Fibroblast of pulmonary artery (primary cell): Measurements from ENCODE around the gene MRPL28.
"Not testable (repeated sequence)": the region's sequence is repeated elsewhere in the genome, so short reads cannot be mapped to it uniquely, and the experiment has no call there.

ENCODE experiments used
- DNase-seq: peaks from one replicate; pipeline ENCODE4 v3.0.0-alpha.2; 2010; ENCODE audit warnings: low read depth
- H3K4me3 ChIP-seq: replicated peaks from 2 replicates; pipeline ENCODE4 v1.5.1; 2011; ENCODE audit warnings: low read depth, mild to moderate bottlenecking, control low read depth, low read length, moderate library complexity
- TF ChIP-seq, protein P1 (sequence below): IDR thresholded peaks from 2 replicates; pipeline ENCODE4 v1.5.1; 2011; ENCODE audit warnings: mild to moderate bottlenecking, control low read depth, low read length, inconsistent platforms; ENCODE audit errors: missing control alignments

The MRPL28 gene

DNA sequence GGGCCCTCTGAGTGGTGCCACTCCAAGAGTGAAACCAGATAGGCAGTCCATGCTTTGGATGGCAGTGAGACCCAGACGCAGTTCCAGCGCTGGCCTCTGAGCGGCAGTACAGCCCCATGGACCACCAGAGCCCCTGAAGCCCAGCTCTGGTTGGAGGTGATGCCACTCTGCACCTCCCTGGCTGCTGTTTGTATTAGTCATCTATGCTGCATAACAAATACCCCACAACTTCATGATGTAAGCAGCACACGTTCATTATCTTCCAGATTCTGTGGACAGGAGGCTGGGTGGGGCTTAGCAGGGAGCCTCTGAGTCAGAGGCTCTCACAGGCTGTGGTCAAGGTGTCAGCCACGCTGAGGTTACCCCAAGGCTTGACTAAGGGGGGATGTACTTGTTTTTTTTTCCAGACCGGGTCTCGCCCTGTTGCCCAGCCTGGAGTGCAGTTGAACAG lies 21.6 kb upstream of the MRPL28 start:
- TF ChIP-seq, protein P1, sequence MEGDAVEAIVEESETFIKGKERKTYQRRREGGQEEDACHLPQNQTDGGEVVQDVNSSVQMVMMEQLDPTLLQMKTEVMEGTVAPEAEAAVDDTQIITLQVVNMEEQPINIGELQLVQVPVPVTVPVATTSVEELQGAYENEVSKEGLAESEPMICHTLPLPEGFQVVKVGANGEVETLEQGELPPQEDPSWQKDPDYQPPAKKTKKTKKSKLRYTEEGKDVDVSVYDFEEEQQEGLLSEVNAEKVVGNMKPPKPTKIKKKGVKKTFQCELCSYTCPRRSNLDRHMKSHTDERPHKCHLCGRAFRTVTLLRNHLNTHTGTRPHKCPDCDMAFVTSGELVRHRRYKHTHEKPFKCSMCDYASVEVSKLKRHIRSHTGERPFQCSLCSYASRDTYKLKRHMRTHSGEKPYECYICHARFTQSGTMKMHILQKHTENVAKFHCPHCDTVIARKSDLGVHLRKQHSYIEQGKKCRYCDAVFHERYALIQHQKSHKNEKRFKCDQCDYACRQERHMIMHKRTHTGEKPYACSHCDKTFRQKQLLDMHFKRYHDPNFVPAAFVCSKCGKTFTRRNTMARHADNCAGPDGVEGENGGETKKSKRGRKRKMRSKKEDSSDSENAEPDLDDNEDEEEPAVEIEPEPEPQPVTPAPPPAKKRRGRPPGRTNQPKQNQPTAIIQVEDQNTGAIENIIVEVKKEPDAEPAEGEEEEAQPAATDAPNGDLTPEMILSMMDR: peak; percentile 76
- peak; percentile 73 for DNase-seq
- H3K4me3 ChIP-seq: no peak overlapping the region

DNA sequence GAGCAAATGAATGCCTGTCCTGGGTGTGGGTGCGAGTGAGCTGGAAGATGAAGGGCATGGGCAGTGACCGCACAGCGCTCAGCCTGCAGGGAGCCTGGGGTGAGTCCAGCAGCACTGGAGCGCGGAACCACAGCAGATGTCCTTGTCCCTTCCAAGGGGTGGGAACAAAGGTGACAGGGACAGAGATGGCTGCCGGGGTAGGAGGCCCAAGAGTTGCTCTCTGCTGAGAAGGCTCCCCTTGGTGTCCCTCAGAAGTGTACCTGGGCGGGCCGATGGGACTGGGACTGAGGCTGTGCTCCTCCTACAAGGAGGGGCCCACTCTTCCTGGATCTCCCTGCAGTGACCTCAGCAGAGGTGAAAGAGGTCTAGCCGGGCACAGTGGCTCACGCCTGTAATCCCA lies 19.0 kb upstream of the MRPL28 start:
- no peak overlapping the region for H3K4me3 ChIP-seq
- TF ChIP-seq, protein P1: no peak
- DNase-seq: no peak

DNA sequence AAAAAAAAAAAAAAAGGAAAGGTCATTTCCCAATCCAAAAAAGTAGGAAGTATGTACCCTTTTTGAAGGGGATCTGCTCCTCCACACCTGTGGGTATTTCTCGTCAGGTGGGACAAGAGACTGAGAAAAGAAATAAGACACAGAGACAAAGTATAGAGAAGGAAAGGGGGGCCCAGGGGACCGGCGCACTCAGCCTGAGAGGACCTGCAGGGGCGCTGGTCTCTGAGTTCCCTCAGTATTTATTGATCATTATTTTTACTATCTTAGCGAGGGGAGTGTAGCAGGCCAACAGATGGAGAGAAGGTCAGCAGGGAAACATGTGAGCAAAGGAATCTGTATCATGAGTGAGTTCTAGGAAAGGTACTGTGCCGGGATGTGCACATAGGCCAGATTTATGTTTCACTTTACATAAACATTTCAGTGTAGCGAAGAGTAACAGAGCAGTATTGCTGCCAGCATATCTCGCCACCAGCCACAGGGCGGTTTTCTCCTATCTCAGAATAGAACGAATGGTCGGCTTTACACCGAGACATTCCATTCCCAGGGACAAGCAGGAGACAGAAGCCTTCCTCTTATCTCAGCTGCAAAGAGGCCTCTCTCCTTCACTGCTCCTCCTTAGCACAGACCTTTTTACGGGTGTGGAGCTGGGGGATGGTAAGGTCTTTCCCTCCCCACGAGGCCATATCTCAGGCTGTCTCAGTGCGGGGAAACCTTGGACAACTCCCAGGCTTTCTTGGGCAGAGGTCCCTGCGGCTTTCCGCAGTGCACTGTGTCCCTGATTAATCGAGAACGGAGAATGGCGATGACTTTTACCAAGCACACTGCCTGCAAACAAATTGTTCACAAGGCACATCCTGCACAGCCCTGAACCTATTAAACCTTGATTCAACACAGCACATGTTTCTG lies 17.7 kb upstream of the MRPL28 start:
- peak; percentile 54 for DNase-seq
- H3K4me3 ChIP-seq: not testable (repeated sequence)
- TF ChIP-seq, protein P1: peak; percentile 19

DNA sequence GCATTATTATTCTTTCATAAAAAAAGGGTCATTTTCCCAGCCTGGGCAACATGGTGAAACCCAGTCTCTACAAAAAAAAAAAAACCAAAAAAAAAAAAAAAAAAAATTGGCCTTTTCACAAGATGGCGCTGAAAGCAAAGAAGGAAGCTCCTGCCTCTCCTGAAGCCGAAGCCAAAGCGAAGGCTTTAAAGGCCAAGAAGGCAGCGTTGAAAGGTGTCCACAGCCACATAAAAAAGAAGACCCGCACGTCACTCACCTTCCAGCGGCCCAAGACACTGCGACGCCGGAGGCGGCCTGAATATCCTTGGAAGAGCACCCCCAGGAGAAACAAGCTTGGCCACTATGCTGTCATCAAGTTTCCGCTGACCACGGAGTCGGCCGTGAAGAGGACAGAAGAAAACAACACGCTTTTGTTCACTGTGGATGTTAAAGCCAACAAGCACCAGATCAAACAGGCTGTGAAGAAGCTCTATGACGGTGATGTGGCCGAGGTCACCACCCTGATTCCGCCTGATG lies 16.4 kb upstream of the MRPL28 start:
- TF ChIP-seq, protein P1: no peak
- DNase-seq: no peak

DNA sequence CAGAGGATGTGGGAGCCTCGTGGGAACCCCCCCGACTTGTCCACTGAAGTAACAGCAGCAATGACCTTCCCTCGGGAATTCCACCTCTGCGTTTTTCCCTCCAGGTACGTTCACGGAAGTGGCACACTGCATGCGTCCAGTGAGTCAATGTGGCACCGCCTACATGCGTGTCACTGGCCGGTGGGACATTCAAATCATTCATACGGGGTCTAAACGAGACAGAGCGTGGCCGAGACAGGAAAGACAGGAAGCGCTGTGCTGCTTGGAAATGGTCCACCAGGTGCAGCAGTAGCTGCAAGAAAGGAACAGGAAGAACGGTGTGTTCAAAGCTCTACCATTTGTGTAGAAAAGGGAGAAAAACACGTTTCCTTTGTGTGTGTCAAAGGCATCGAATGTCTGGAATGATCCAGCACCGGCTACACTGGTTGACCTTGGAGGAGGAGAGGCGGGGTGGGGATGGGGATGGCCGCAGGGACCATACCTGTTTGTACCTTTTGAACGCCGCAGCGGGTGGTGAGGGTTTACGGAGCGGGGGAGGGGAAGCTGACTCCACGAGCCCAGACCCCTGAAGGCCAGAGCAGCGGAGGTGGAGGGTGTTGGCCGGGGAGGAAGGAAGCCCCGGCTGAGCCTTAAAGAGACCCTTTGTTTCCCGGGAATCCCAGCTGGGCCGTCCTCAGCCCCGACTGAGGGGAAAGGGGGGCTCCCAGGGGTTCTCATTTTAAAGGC lies 13.2 kb upstream of the MRPL28 start:
- peak overlapping the region; percentile 22 for H3K4me3 ChIP-seq
- TF ChIP-seq, protein P1: no peak
- DNase-seq: no peak

More for the DNA sequence above, 16.4 kb upstream of the MRPL28 start:
- no peak overlapping the region for H3K4me3 ChIP-seq

DNA sequence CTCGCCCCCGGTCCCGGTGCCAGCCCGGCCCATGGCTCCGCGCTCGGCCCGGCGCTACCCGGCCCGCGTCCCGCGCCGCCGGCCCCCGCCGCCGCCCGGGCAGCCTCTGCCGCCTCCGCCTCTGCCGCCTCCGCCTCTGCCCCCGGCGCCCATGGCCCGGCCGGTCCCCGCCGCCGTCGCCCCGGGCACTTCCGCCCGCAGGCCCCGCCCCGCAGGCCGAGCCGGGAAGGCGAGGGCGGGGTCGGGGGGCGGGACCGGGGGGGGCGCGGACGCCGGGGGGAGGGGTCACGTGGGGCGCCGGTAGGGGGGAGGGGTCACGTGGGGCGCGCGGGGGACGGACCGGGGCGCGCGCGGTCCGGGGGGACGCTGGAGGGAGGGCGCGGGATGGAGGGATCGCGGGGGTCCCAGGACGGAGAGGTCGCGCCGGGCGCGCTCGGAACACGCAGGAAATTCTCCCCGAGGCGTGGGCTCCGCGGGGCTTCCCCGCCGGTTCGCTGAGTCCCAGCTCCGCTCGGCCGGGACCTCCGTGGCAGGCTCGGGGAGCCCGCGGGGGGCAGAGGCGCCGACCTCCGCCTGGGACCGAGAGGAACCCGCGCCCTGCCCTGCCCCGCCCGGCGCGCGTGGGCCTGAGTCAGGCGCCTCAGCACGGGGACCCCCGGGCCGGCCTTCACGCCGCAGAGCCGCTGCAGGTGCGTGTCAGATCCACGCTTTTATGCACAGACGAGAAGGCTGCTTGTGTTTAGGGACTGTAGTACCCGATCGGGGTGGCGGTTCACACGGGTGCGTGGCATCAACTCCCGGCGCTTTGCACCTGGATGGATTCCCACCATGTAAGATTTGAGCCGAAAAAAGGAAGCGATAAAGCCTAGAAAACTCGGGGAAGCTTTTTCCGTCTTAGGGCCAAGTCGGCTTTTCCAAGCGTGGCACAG lies 11.7 kb upstream of the MRPL28 start, which contains the start of gene PGAP6:
PGAP6 (minus strand) TSS at position 190 of the 929 bp plus-strand sequence; CDS start at position 33, 157 bp downstream.
- H3K4me3 ChIP-seq: peak within 1 kb of the TSS; percentile 76
- DNase-seq: peak; percentile 42
- TF ChIP-seq, protein P1: no peak
